Stimulated activated naive CD8-positive, alpha-beta T cell treated with anti-CD3 and anti-CD28 coated beads, Interleukin-15, amount 100 ng/mL, for 72 hours (primary cell): ENCODE results near the gene PIK3R5.

Experiments used
- ATAC-seq: fragments of 150-1000 bp; cut with Tn5 transposase; 2 replicates; pipeline ENCODE4 v1.10.0; 2021; ENCODE audit warnings: mild to moderate bottlenecking, moderate library complexity
- DNase-seq, 2 donors: peaks; one replicate each; pipeline ENCODE4 v3.0.0; 2021 to 2022
- H3K27ac Mint-ChIP-seq, 2 donors: one replicate each; pipeline ENCODE4 v1.8.0; 2022; ENCODE audit warnings: mild to moderate bottlenecking in 2 of 2, mixed read lengths in 2 of 2, moderate library complexity in 2 of 2
- H3K27me3 Mint-ChIP-seq: one replicate; pipeline ENCODE4 v1.8.0; 2022; ENCODE audit warnings: mixed read lengths
- H3K4me1 Mint-ChIP-seq: one replicate; pipeline ENCODE4 v1.8.0; 2022; ENCODE audit warnings: mild to moderate bottlenecking, mixed read lengths
- H3K4me3 Mint-ChIP-seq, 2 donors: one replicate each; pipeline ENCODE4 v1.8.0; 2022; ENCODE audit warnings: mild to moderate bottlenecking in 2 of 2, mixed read lengths in 2 of 2, moderate library complexity in 1 of 2
- H3K9me3 Mint-ChIP-seq, 2 donors: one replicate each; pipeline ENCODE4 v1.8.0; 2022; ENCODE audit warnings: mixed read lengths in 2 of 2

Gene PIK3R5, protein sequence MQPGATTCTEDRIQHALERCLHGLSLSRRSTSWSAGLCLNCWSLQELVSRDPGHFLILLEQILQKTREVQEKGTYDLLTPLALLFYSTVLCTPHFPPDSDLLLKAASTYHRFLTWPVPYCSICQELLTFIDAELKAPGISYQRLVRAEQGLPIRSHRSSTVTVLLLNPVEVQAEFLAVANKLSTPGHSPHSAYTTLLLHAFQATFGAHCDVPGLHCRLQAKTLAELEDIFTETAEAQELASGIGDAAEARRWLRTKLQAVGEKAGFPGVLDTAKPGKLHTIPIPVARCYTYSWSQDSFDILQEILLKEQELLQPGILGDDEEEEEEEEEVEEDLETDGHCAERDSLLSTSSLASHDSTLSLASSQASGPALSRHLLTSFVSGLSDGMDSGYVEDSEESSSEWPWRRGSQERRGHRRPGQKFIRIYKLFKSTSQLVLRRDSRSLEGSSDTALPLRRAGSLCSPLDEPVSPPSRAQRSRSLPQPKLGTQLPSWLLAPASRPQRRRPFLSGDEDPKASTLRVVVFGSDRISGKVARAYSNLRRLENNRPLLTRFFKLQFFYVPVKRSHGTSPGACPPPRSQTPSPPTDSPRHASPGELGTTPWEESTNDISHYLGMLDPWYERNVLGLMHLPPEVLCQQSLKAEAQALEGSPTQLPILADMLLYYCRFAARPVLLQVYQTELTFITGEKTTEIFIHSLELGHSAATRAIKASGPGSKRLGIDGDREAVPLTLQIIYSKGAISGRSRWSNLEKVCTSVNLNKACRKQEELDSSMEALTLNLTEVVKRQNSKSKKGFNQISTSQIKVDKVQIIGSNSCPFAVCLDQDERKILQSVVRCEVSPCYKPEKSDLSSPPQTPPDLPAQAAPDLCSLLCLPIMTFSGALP

DNA sequence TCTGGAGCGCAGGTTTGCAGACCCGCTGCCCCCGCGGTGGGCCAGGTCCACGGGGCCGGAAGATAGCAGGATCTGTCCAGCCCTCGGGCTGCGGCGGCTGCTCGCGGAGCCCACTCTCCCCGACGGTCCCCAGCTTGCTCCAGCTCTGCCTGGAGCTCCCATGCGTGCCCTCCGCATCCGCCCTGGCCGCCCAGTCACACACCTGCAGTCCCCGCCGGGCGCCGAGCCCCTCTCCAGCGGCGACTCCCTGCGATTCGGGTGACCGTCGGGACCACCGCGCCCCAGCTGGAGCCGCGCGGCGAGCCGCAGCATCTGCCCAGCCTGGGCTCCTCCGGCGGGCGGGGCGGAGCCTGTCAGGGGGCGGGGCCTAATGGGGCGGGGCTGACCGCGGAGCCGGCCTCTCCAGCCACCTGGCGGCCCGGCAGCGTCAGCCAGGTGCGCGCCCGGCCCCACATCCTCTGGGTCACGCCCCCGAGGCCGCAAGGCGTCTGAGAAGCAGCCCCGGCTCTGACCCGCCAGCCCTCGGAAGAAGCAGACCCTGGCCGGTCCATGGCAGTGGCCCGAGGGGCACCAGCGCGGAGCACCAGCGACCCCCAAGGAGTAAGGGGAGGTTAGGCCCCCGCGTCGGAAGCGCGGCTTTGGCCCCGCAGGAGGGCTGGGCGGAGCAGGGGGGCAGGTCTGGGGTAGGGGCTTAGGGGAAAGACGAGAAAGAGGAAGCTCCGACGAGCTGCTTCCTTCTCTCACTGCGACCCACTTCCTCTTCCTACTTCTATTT, at the start of gene PIK3R5:
Gene PIK3R5, minus strand, starts transcription at position 314 of the 775 bp plus-strand sequence. CDS start 54,213 bp downstream, outside the sequence.
- Mint-ChIP-seq H3K4me1 (peaks cover 57% of the 10 kb centered on the region), H3K4me3 (peak within 1 kb of the TSS; percentile 94 to 98), H3K27ac (peak within 1 kb of the TSS; percentile 94 to 96), H3K27me3 (no peaks in the 10 kb centered on the region), H3K9me3 (peaks cover 16 to 17% of the 10 kb centered on the region in 2 donors)
- DNase-seq (peak; percentile 73 to 76), ATAC-seq (peak; percentile 78)

DNA sequence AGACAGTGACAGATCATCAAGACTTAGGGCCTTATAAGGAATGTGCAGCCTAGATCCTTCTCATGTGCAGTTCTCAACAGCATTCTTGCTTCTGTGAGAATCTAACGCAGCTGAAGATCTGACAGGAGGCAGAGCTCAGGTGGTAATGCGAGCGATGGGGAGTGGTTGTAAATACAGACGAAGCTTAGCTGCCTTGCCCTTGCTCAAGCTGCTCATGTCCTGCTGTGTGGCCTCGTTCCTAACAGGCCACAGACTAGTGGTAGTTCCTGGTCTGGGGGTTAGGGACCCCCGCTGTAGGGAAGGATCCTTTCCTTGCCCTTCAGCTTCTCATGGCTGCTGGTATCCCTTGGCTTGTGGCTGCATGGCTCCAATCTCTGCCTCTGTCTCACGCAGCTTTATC, 45.5 kb upstream of the PIK3R5 start:
- H3K27me3 Mint-ChIP-seq: peaks cover 71% of the 10 kb centered on the region
- DNase-seq (no peak), ATAC-seq (no peak)
- peaks cover 0 to 4% of the 10 kb centered on the region in 2 donors for H3K9me3 Mint-ChIP-seq
- no peak overlapping the region for H3K27ac Mint-ChIP-seq
- H3K4me1 Mint-ChIP-seq: no peaks in the 10 kb centered on the region
- no peak overlapping the region for H3K4me3 Mint-ChIP-seq

DNA sequence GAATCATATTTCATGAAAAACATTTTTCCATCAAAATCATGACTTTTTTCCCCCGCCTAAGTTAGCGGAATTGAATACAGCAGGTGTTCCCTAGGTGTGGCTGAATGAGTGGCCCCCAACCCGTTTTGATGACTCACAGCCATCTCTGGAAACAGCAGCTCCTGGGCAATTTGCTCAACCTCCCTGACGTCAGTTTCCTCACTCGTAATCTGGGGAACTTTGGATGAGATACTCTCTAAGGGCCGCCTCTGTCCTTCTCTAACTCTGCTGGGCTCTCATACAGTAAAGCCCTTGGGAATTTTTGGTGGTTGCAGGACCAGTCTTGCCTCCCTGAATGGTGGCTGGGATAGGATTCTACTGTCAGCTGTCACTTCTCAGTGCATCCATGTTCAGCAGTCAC, 44.2 kb upstream of the PIK3R5 start:
- Mint-ChIP-seq H3K4me3 (no peak overlapping the region), H3K4me1 (peaks cover 6% of the 10 kb centered on the region), H3K27me3 (peaks cover 84% of the 10 kb centered on the region), H3K9me3 (peaks cover 0 to 10% of the 10 kb centered on the region in 2 donors), H3K27ac (no peak overlapping the region)
- DNase-seq: no peak
- ATAC-seq: no peak

DNA sequence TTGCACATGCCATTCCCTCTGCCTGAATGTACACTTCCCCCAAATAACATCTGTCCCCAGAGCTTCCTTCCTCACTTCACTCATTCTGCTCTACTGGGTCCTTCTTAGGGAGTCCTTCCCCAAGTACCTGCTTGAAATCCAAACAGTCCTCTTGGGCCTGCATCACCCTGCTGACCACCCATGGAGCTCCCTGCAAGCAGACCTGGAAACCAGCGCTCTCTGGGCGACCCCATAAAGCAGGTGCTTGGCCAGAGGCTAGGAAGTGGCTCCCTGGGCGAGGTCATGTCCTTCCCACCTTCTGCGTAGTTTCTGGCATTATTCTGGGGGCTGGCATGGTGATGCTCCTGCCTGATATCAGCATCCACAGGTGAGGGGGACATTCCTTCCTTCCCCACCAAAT, 43.6 kb upstream of the PIK3R5 start:
- Mint-ChIP-seq H3K4me1 (peaks cover 11% of the 10 kb centered on the region), H3K27me3 (peaks cover 90% of the 10 kb centered on the region), H3K9me3 (peaks cover 0 to 10% of the 10 kb centered on the region in 2 donors), H3K27ac (no peak overlapping the region), H3K4me3 (no peak overlapping the region)
- ATAC-seq (no peak), DNase-seq (no peak)

DNA sequence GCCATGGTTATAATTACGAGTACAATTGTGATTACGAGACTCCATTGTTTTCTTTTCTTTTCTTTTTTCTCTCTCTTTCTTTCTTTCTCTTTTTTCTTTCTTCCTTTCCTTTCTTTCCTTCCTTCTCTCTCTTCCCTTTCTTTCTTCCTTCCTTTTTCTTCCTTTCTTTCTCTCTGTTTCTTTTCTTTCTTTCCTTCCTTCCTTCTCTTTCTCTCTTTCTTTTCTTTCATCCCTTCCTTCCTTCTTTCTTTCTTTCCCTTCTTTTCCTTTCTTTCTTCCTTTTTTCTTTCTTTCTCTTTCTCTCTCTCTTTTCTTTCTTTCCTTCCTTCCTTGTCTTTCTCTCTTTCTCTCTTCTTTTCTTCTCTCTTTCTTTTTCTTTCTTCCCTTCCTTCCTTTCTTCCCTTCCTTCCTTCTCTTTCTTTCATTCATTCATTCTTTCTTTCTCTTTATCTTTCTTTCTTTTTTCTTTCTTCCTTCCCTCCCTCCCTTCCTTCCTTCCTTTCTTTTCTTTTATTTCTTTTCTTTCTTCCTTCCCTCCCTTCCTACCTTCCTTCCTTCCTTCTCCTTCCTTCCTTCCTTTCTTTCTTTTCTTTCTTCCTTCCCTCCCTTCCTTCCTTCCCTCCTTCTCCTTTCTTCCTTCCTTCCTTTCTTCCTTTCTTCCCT, 41.7 kb upstream of the PIK3R5 start:
- H3K27me3 Mint-ChIP-seq: peaks cover 89% of the 10 kb centered on the region
- peaks cover 25% of the 10 kb centered on the region for H3K4me1 Mint-ChIP-seq
- peaks cover 0 to 10% of the 10 kb centered on the region in 2 donors for H3K9me3 Mint-ChIP-seq
- no peak overlapping the region for H3K27ac Mint-ChIP-seq
- DNase-seq (no peak), ATAC-seq (no peak)
- no peak overlapping the region for H3K4me3 Mint-ChIP-seq

DNA sequence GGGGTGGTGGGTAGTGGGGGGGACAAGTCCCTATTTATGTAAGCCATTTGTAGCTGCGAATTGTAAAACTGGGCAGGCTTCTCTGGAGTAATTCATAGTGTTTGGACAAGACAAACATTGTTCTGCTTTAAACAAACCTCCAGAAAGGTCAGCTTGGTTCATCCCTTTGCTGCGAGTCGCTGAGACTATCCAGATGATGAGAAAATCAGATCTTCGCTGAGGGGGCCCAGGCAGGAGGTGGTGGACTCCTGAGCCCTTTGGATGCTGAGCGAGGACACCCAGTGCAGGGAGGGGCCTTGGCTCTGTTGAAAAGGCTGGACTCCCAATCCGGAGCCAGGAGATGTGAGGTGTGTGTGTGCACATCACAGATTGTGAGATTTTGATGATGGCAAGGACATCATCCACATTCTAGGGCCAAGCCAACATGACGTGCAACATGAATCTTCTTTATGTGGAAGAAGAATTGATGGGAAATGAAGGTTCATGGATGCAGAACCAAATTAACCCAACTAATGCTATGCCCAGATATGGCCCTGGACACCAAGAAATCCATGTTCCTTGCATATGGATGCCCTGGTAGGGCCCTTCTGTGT, 40.8 kb upstream of the PIK3R5 start:
- Mint-ChIP-seq H3K9me3 (peaks cover 0 to 10% of the 10 kb centered on the region in 2 donors), H3K27ac (no peak overlapping the region), H3K4me3 (no peak overlapping the region), H3K4me1 (peaks cover 32% of the 10 kb centered on the region), H3K27me3 (peaks cover 94% of the 10 kb centered on the region)
- DNase-seq: no peak
- ATAC-seq: no peak

DNA sequence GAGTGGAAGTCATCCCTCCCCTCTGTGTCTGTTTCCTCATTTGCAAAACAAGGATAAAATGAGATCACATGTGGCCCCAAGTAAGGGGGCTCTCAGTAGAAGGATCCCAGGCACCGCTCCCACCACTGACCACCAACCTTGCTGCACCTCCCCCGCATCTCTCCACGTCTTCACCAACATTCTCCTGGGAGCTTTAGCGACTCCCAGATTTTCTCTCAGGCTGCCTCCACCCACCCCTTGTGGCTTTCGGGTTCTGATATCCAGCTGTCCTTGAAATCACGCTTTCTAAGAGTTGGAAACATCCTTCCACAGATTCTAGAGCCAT, 39.4 kb upstream of the PIK3R5 start:
- H3K4me3 Mint-ChIP-seq: peak overlapping the region in 1 of 2 donors; percentile 34
- DNase-seq (no peak), ATAC-seq (no peak)
- no peak overlapping the region for H3K27ac Mint-ChIP-seq
- H3K27me3 Mint-ChIP-seq: peaks cover 95% of the 10 kb centered on the region
- peaks cover 33% of the 10 kb centered on the region for H3K4me1 Mint-ChIP-seq
- H3K9me3 Mint-ChIP-seq: peaks cover 0 to 10% of the 10 kb centered on the region in 2 donors

DNA sequence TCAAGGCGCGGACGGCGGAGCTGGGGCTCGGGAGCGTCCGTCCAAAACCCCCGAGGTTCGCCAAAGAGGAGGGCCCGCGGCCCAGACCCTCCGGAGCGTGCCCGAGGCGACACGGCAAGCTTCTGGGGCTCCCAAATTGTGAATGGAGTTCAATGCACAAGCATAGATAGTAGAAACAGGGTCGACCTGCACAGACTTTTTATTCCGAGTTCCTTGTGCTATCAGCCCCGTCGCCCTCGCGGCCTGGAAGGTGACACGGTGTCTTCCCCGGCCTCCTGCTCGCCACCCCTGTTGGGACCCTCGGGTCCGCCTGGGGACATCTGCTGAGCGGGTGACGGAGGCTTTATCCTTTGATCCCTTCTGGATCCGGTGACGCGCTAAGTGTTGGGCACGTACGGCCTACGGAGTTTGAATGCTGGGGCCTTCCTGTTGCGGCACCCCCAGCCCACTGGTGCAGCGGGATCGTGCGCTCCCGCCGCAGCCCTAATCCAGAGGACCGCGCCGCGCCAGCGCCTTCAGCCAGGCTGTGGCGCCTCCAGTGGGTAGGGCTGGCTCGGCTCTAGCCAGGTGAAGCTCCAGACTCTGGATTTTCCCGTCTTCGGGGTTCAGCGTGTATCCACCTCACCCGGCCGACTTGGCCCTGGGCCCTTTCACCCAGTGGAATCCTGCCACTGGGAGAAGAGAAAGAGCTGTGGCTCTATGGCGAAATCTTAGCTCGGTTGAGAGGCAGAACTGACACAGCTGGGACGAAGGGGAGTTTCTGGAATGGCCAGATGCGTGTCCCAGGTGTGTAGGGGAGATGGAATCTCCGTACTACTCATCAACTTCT, 38.8 kb upstream of the PIK3R5 start:
- Mint-ChIP-seq H3K4me1 (peaks cover 33% of the 10 kb centered on the region), H3K27me3 (peaks cover 95% of the 10 kb centered on the region), H3K27ac (no peak overlapping the region), H3K4me3 (peak overlapping the region; percentile 62 to 74), H3K9me3 (peaks cover 0 to 10% of the 10 kb centered on the region in 2 donors)
- no peak for DNase-seq
- no peak for ATAC-seq

DNA sequence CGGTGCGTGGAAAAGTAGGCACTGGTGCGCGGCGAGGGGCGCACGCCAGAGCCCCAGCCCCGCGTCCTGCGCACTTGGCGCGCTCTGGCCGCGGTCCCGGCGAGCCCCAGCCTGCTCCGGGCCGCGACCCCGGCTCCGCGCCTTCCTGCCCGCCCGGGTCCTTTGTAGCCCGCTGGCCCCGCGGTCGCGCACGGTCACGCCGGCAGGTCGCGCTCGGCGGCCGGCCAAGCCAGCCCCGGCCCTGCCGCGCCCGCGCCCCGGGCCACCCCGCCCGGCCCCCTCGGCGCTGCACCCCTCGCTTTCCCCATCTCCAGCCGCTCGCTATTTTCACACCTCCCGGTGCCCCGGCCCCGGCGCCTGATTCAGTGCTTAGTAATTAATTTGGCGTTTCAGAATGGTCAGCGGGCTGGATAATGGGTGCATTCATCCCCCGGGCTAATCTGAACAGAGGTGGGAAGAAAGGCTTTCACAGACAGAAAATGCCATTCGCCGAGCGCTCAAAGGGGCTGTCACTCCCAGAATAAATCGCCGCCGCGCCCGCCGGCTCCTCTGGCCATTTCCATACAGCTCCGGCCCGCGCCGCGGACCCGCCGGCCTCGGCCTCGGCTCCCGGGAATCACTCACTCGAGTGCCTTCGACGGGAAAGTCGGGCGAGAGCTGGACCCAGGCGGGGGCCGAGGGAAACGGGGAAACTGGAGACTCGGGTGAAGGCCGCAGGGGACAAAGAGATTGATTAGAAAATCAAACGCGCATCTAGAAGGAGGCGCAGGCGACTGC, 38.0 kb upstream of the PIK3R5 start:
- no peak for DNase-seq
- H3K4me1 Mint-ChIP-seq: peaks cover 33% of the 10 kb centered on the region
- peaks cover 87% of the 10 kb centered on the region for H3K27me3 Mint-ChIP-seq
- H3K4me3 Mint-ChIP-seq: peak overlapping the region; percentile 62 to 74
- H3K9me3 Mint-ChIP-seq: peaks cover 0 to 10% of the 10 kb centered on the region in 2 donors
- ATAC-seq: peak; percentile 41
- H3K27ac Mint-ChIP-seq: no peak overlapping the region

DNA sequence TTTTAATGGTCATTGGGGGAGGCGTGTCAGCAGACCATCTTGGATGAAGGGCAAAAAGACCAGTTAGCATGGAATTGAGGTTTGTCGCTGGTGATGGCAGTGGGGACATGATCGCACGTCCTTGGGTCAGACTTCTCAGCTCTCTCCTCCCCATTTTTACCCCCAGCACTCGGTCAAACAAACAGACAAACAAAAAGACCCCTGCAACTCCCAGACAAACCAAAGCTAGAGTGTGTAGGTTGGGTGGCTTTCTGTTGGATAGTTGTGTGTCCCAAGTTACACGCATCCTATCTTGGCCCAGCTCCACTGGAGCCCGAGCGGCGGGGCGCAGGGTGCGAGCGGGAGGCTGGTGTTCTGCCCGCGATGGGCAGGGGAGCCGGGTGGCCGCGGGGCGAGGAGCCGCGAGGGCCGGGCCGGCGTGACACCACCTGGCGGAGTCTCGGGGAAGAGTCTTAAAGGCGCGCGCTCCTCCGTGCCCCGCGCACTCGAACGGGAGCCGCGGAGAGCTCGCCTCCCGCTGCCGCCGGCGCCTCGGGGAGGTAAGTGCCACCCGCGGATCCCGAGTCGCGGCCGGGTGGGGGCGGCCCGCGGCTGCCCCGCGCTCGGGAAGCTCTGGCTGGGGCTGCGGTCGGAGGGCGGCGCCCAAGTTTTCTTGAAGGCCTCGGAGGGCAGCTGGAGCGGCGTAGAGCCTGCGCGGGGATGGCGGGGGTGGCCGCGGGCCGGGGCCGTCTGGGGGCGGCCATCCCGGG, 37.3 kb upstream of the PIK3R5 start:
- H3K4me1 Mint-ChIP-seq: peaks cover 33% of the 10 kb centered on the region
- H3K27me3 Mint-ChIP-seq: peaks cover 81% of the 10 kb centered on the region
- peak overlapping the region; percentile 75 for H3K4me3 Mint-ChIP-seq
- peak; percentile 78 for ATAC-seq
- peak in 1 of 2 donors; percentile 54 for DNase-seq
- peaks cover 0 to 10% of the 10 kb centered on the region in 2 donors for H3K9me3 Mint-ChIP-seq
- no peak overlapping the region for H3K27ac Mint-ChIP-seq

DNA sequence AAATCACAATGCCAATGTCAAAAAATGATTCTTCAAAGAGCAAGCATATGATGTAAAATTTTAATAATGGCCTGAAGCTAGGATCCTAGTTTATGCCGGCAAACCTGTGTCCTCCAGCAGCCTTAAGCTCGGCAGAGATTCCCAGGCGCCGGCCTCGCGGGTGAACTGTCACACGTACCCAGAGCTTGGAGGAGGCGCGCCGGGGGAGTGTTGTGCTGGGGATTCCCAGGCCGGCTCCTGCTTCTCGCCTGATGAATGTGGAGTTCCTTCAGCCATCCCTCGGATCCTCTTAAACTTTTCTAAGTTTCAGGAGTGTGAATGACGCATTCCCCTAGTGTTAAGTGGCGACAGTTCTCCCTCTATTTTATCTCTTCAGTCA, 36.7 kb upstream of the PIK3R5 start:
- ATAC-seq: no peak
- H3K4me3 Mint-ChIP-seq: peak overlapping the region; percentile 75

DNA sequence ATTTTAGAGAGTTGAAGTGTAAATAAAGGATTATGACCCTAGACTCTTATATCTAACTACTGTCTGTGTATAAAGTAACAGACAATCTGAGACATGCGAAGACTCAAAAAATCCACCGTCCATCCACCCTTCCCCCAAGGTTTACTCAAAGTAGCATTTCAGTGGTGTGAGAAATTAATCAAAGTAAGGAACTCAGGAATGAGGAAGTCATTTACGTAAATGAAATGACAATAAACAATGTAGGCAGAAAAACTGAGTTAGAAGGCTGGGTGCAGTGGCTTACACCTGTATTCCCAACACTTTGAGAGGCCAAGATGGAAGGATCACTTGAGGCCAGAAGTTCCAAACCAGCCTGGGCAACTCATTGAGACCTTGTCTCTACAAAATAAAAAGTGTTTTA, 36.1 kb upstream of the PIK3R5 start:
- peaks cover 33% of the 10 kb centered on the region for H3K4me1 Mint-ChIP-seq
- ATAC-seq (no peak), DNase-seq (no peak)
- peaks cover 69% of the 10 kb centered on the region for H3K27me3 Mint-ChIP-seq
- peaks cover 0 to 10% of the 10 kb centered on the region in 2 donors for H3K9me3 Mint-ChIP-seq
- H3K27ac Mint-ChIP-seq: no peak overlapping the region
- H3K4me3 Mint-ChIP-seq: no peak overlapping the region

More for the DNA sequence above, 36.7 kb upstream of the PIK3R5 start:
- Mint-ChIP-seq H3K27ac (no peak overlapping the region), H3K27me3 (peaks cover 76% of the 10 kb centered on the region), H3K9me3 (peaks cover 0 to 10% of the 10 kb centered on the region in 2 donors), H3K4me1 (peaks cover 33% of the 10 kb centered on the region)
- DNase-seq: no peak
